ENCODE measurements around the gene RBM15B.

RBM15B gene

DNA sequence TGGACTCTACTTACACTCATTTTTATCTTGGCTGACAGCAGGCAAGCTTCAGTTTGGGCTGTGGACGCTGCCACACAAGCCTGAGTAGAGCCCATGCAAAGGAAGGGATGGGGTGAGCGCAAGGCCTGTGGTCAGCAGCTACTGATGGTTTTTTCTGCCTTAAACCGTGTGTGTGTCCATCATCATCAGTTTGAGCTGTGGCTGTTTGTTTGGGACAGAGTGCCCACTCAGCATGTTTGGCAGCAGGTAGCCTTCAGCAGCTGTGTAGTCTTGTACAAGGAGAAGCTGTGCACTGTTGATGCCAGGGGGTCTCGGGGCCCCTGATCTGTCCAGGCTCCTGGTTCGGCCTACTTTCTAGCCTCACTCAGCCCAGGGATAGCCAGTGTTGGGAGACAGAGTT, 3.5 kb downstream of the RBM15B start:
- CTCF ChIA-PET, result interaction anchor here (1.1 to 1.9 kb wide), 4 partner anchors 40 to 780 kb away, joined by 3 to 7 read pairs (median 4); no protein-coding TSS in a partner anchor
- POLR2A ChIA-PET, result interaction anchor here (0.6 to 1.6 kb wide), 2 partner anchors 10 to 572 kb away, joined by 3 to 5 read pairs; partner anchors contain the start of genes MANF and PCBP4
- H3K4me3 ChIP-seq (ENCODE audit: low read depth, low read length), result no peak overlapping the region
- DNase-seq (ENCODE audit: low read depth, low spot score), result no peak
- TF ChIP-seq, protein P1, sequence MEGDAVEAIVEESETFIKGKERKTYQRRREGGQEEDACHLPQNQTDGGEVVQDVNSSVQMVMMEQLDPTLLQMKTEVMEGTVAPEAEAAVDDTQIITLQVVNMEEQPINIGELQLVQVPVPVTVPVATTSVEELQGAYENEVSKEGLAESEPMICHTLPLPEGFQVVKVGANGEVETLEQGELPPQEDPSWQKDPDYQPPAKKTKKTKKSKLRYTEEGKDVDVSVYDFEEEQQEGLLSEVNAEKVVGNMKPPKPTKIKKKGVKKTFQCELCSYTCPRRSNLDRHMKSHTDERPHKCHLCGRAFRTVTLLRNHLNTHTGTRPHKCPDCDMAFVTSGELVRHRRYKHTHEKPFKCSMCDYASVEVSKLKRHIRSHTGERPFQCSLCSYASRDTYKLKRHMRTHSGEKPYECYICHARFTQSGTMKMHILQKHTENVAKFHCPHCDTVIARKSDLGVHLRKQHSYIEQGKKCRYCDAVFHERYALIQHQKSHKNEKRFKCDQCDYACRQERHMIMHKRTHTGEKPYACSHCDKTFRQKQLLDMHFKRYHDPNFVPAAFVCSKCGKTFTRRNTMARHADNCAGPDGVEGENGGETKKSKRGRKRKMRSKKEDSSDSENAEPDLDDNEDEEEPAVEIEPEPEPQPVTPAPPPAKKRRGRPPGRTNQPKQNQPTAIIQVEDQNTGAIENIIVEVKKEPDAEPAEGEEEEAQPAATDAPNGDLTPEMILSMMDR (IDR thresholded peaks at IDR 0.05; ENCODE audit: insufficient read depth, low read length, missing control alignments), result no peak

DNA sequence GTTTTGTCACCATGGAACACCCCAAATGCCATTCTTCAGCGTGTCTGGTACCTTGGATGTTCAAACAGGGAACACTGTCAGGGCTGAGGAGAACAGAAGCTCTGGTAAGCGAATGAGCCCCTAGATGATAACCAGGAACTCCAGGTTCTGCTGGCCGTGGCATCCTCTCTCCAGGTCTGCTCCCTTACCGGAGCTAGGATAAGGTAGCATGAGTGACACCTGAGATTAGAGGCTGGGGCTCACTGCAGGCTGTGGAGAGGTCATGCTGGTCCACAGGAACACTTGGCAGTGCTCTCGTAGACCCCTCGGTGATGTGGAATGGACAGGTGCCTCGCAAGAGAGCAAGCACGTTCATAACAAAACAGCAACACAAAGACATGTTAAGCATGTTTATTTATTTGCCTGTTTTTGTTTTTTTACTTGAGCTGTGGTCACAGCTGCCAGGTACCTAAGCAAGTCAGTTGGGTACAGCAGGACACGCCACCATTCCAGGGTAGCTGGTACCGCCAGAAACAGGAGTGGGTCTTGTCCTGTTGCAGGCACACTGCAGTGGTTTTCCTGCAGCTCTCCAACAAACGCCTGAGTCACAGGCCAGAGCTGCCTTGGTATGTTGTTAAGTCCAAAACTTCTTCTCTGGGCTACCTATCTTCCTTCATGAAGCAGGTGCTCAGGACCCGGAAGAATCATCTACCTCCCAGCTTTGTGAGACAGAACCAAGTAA, 4.6 kb downstream of the RBM15B start:
- POLR2A ChIA-PET, result no interaction called here
- DNase-seq (ENCODE audit: low read depth, low spot score), result no peak
- CTCF ChIA-PET, result interaction anchor here (0.6 to 10.0 kb wide), 5 partner anchors 6 to 781 kb away, joined by 3 to 71 read pairs (median 4); partner anchors contain the start of gene RBM15B
- no peak overlapping the region for H3K4me3 ChIP-seq (ENCODE audit: low read depth, low read length)
- TF ChIP-seq, protein P1 (IDR thresholded peaks at IDR 0.05; ENCODE audit: insufficient read depth, low read length, missing control alignments), result no peak

DNA sequence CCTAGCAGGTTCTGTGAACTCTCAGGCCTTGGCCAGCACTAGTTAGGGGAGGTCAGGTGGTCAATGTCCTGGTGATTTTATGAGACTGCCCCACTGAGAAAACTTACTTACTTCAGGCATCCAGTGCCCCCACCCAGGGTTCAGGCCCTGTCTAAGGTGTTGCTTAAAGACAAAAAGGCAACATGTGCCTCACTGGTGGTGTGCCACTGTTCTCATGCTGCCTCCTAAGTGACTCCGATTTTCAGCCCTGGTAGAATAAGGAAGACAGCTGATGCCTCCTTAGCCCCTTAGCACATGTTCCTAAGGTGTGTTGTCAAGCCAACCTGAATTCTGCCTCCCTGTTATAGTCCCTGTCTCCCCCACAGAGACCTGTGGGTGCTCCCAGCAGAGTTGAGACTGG, 5.3 kb downstream of the RBM15B start:
- POLR2A ChIA-PET, result no interaction called here
- CTCF ChIA-PET, result interaction anchor here (0.9 to 10.0 kb wide), 3 partner anchors 7 to 38 kb away, joined by 3 to 71 read pairs (median 3); partner anchors contain the start of gene RBM15B
- TF ChIP-seq, protein P1 (IDR thresholded peaks at IDR 0.05; ENCODE audit: insufficient read depth, low read length, missing control alignments), result no peak
- H3K4me3 ChIP-seq (ENCODE audit: low read depth, low read length), result no peak overlapping the region
- DNase-seq (ENCODE audit: low read depth, low spot score), result no peak

DNA sequence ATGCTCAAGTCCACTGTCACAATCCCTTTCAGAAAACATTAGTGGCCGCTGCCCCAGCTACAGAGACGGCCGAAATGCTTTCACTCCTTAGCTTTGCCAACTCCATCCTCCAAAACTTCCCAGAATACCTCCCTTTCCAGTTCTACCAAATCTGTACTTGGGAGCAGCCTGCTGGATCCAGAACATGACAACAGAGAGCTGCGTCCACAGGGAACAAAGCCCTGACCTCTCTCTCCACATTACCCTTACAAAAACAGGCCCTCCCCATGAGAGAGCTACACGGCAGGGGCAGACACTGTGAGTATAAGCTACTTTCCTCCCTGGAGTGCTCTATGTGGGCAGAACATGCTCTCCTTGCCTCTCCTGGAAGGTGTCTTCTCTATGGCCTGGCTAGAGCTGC, 6.3 kb downstream of the RBM15B start:
- ChIA-PET POLR2A (interaction anchor here (1.2 kb wide), 1 partner anchor 12 kb away, joined by 3 read pairs; the partner anchor contains the start of gene MANF), CTCF (interaction anchor here (0.9 to 10.0 kb wide), 5 partner anchors 8 to 26 kb away, joined by 3 to 71 read pairs (median 3); partner anchors contain the start of genes MANF and RBM15B)
- no peak for DNase-seq (ENCODE audit: low read depth, low spot score)
- TF ChIP-seq, protein P1 (IDR thresholded peaks at IDR 0.05; ENCODE audit: insufficient read depth, low read length, missing control alignments), result no peak
- no peak overlapping the region for H3K4me3 ChIP-seq (ENCODE audit: low read depth, low read length)

DNA sequence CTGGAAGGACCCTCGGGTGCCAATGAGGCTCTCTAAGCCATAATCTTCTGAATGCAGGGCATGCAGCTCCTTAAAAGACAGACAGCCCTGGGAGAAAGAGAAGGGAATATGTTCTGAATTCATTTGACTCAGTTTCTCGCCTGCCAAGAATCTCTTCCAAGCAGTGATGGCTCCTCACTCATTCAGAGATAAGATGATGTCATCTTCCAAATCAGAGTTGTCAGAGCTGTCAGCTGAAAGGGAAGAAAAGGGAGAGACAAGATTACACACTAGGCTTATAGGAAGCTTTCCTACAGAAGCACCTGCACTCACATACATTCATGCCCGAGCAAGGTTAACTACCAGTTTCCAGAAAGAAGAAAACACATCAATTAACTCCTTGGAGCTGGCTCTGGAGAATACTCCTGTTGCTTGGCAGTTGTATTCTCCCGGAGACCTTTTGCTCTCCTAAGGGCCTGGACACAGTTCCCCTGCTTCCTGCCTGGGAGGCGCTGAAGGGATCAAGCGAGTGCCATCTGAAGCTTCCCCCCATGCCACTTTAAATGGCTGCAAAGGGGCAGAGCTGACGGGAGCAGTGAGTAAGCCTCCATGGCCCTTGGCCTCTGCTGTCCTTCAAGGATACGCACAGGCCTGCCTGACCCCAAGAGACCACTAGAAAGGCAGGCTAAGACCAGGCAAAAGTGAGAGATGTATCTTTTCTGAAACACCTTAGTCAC, 7.7 kb downstream of the RBM15B start:
- POLR2A ChIA-PET, result interaction anchor here (1.2 kb wide), 1 partner anchor 13 kb away, joined by 3 read pairs; the partner anchor contains the start of gene MANF
- no peak for DNase-seq (ENCODE audit: low read depth, low spot score)
- TF ChIP-seq, protein P1 (IDR thresholded peaks at IDR 0.05; ENCODE audit: insufficient read depth, low read length, missing control alignments), result no peak
- CTCF ChIA-PET, result interaction anchor here (0.9 to 10.0 kb wide), 2 partner anchors 10 to 13 kb away, joined by 3 to 71 read pairs; partner anchors contain the start of gene RBM15B
- no peak overlapping the region for H3K4me3 ChIP-seq (ENCODE audit: low read depth, low read length)

DNA sequence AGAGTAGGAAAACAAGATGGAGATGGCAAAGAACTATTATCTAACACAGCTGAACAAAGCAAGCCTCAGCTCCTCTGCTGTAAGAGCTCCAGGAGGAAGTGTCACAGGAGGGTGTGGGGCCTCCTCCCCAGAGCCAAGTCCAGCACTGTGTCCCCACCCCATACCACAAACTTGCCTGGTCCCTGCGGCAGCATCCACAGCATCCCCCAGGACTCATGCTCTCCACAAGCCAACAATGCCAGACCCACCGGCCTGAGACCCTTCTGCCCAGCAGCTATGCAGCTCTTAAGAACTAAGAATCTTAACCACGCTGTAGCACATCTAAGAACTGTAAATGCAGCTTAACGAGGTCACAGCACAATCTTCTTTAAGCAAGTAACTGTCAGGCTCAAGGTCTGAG, 9.1 kb downstream of the RBM15B start:
- no peak for DNase-seq (ENCODE audit: low read depth, low spot score)
- TF ChIP-seq, protein P1 (IDR thresholded peaks at IDR 0.05; ENCODE audit: insufficient read depth, low read length, missing control alignments), result no peak
- H3K4me3 ChIP-seq (ENCODE audit: low read depth, low read length), result no peak overlapping the region
- CTCF ChIA-PET, result interaction anchor here (10.0 kb wide), 1 partner anchor 11 kb away, joined by 71 read pairs; the partner anchor contains the start of gene RBM15B
- POLR2A ChIA-PET, result no interaction called here

All from AG04449 (cell line).